HepG2 (cell line): Measurements from ENCODE around the gene NTMT1. TPM values are rescaled to one million over a fixed set of nuclear protein-coding genes. Genes with fewer than 3 reads are reported as not detected.

Experiments used
- ATAC-seq: fragments of 200-7000 bp; cut with Tn5 transposase; 3 replicates; pipeline ENCODE4 v1.9.1; 2020; ENCODE audit warnings: mild to moderate bottlenecking, moderate library complexity
- BruUV-seq: library from RNA; stranded (reverse); fragments of 400-500 nt; replicated peaks from 2 replicates; lab custom pipeline; 2021; lab: Mats Ljungman, UMichigan
- CTCF ChIA-PET: fragments of 300-600 bp; formaldehyde crosslinking; extraction: SDS; loops from one replicate; lab custom pipeline; 2021; ENCODE audit warnings: low total read pairs, inconsistent platforms, low intra/inter-chr PET ratio; lab: Yijun Ruan, JAX
- POLR2A ChIA-PET: fragments of 350-600 bp; sonication (Branson Sonifier 250); formaldehyde crosslinking; loops from one replicate; lab custom pipeline; 2020; ENCODE audit warnings: antibody characterized with exemption, inconsistent platforms; lab: Yijun Ruan, JAX
- DNase-seq: peaks from one replicate; pipeline ENCODE4 v3.0.0-alpha.2; 2015; ENCODE audit warnings: low spot score
- FAIRE-seq: peaks from 3 replicates; lab custom pipeline; 2011; peaks lifted over from hg19 to GRCh38; lab: Jason Lieb, UNC
- H2AFZ ChIP-seq: one replicate; pipeline ENCODE4 v1.6.1; 2011; ENCODE audit warnings: low read length, inconsistent platforms
- H3K27ac ChIP-seq: fragments of 300-600 bp; 3 replicates; pipeline ENCODE4 v1.8.0; 2011; ENCODE audit warnings: mixed run types, mild to moderate bottlenecking, mixed read lengths, low read length, inconsistent platforms; ENCODE audit not compliant: insufficient read depth; ENCODE audit errors: extremely low read length
- H3K27me3 ChIP-seq, 2 experiments: fragments of 200-600 bp in 1 of 2; 2 replicates in 1 of 2; 3 replicates in 1 of 2; pipeline versions ENCODE4 v1.6.0 to v1.8.0; 2011; ENCODE audit warnings: low read length in 2 of 2, mild to moderate bottlenecking in 2 of 2, moderate library complexity in 2 of 2, inconsistent platforms in 1 of 2; ENCODE audit not compliant: insufficient read depth in 2 of 2, control insufficient read depth in 1 of 2
- H3K36me3 ChIP-seq, 2 experiments: fragments of 200-600 bp in 1 of 2; replicated peaks in 1 of 2; 2 replicates in 1 of 2; 3 replicates in 1 of 2; pipeline versions ENCODE4 v1.5.1 to v1.8.0; 2011; ENCODE audit warnings: low read length in 2 of 2, inconsistent platforms in 1 of 2; ENCODE audit not compliant: insufficient read depth in 2 of 2, control insufficient read depth in 1 of 2
- H3K4me1 ChIP-seq: 2 replicates; pipeline ENCODE4 v1.5.1; 2012; ENCODE audit warnings: low read length, inconsistent platforms; ENCODE audit not compliant: insufficient read depth
- H3K4me2 ChIP-seq: 2 replicates; pipeline ENCODE4 v1.6.0; 2011; ENCODE audit warnings: low read depth, low read length, inconsistent platforms
- H3K4me3 ChIP-seq, 3 experiments: fragments of 200-600 bp in 1 of 3; sonication (generic), shearing (Covaris generic) in 1 of 3; replicated peaks in 1 of 3; 2 replicates each; pipeline ENCODE4 v1.5.1; 2011 to 2016; ENCODE audit warnings: low read length in 3 of 3, inconsistent platforms in 2 of 3, low read depth in 2 of 3, mild to moderate bottlenecking in 2 of 3, control low read depth in 1 of 3, mixed read lengths in 1 of 3; ENCODE audit not compliant: insufficient read depth in 1 of 3
- H3K79me2 ChIP-seq: one replicate; pipeline ENCODE4 v1.6.1; 2011; ENCODE audit warnings: low read length, inconsistent platforms; ENCODE audit not compliant: insufficient read depth
- H3K9ac ChIP-seq: 2 replicates; pipeline ENCODE4 v1.6.0; 2011; ENCODE audit warnings: mild to moderate bottlenecking, low read depth, low read length, inconsistent platforms; ENCODE audit not compliant: insufficient read depth
- H3K9me3 ChIP-seq: 2 replicates; pipeline ENCODE4 v1.5.1; 2012; ENCODE audit warnings: mild to moderate bottlenecking, low read length
- H4K20me1 ChIP-seq: 2 replicates; pipeline ENCODE4 v1.6.0; 2011; ENCODE audit warnings: inconsistent platforms, mild to moderate bottlenecking, low read length, moderate library complexity; ENCODE audit not compliant: insufficient read depth
- SOX5 ChIP-seq: IDR thresholded peaks from 2 replicates; pipeline ENCODE4 v1.6.1; 2016; ENCODE audit warnings: borderline replicate concordance
- ZNF589 ChIP-seq: sonication (generic); formaldehyde crosslinking; conservative IDR thresholded peaks from 2 replicates; pipeline ENCODE4 v1.8.0; 2022; ENCODE audit warnings: mild to moderate bottlenecking, moderate library complexity, missing genetic modification reagents
- WGBS: methylation state at CpG from one replicate; pipeline ENCODE4 v1.1.6; 2017; ENCODE audit warnings: low lambda C conversion rate; 5-methylcytosine and 5-hydroxymethylcytosine counted together
- in situ Hi-C: cut with HindIII; loops from 2 replicates; pipeline ENCODE4 v1.10.0; 2017; ENCODE audit warnings: low pct_unique_long_range_greater_than_20kb; ENCODE audit not compliant: extremely low pct_ligation_motif_present
- intact Hi-C: fragments of 100-400 bp; cut with micrococcal nuclease; formaldehyde crosslinking; loops from one replicate; pipeline ENCODE4 v1.10.0; 2022; ENCODE audit not compliant: unreplicated experiment
- polyA plus RNA-seq, 8 experiments: library from polyadenylated mRNA; depleted of rRNA in 3 of 8; stranded (reverse) in 7 of 8; unstranded in 1 of 8; fragments of >200 nt; fragmentation: Illumina TruSeq in 4 of 8; extraction: Trizol in 4 of 8; gene quantifications; 2 replicates each; pipeline versions ENCODE4 v1.2.1 to v1.2.3, GENCODE V29; 2011 to 2016; ENCODE audit warnings: low read depth in 4 of 8, missing spikeins in 1 of 8, mixed read lengths in 1 of 8; ENCODE audit not compliant: insufficient read depth in 1 of 8
- total RNA-seq, 5 experiments: library from RNA; depleted of rRNA; stranded (reverse); fragments of >200 nt; fragmentation: Illumina TruSeq; extraction: Trizol; gene quantifications; 2 replicates each; pipeline ENCODE4 v1.2.3, GENCODE V29; 2016; ENCODE audit warnings: low read depth in 1 of 5
- TF ChIP-seq, protein P1 (sequence below): sonication (generic); formaldehyde crosslinking; IDR thresholded peaks from 2 replicates; pipeline ENCODE4 v1.5.1; 2020; ENCODE audit warnings: mild to moderate bottlenecking, missing genetic modification reagents, borderline replicate concordance

The NTMT1 gene
- total and polyA plus RNA-seq, 2 of the 13 experiments (the other 11 are each of a cell fraction or from before 2014, with no cell fraction given): 49.1 to 53.8 TPM

DNA sequence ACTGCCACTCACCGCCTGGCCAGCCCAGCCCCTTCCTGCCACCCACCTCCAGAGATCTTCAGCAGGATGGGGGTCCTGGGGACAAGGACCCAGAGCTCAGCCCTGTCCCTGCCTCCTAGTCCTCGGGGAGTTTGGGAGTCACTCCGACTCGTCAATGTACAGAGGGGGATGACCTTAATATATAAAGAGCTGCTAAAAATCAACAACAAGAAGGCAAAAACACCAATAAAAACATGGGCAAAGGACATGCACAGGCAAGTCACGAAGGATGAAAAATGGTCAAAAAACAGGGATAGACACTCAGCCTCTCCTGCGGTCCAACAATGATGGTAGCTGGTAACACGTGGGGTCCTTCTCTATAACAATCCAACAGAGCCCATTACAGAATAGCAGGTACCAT, 20.7 kb downstream of the NTMT1 start:
- CTCF ChIA-PET: no interaction called here
- Histone ChIP-seq H3K27me3 (peaks cover 10 to 46% of the 10 kb centered on the region in 2 experiments), H3K4me1 (peaks cover 20% of the 10 kb centered on the region), H3K36me3 (no peaks in the 10 kb centered on the region), H3K4me3 (no peak overlapping the region), H3K79me2 (peaks cover under 1% of the 10 kb centered on the region), H3K9ac (no peak overlapping the region), H3K9me3 (no peaks in the 10 kb centered on the region), H3K4me2 (no peak overlapping the region), H3K27ac (no peak overlapping the region), H4K20me1 (0 out of 2 replicates have a peak, but pooled peaks cover 1% of the 10 kb centered on the region), H2AFZ (no peak overlapping the region)
- in situ Hi-C loops (loop anchor here (10.0 kb wide), 1 partner anchor 138 kb away; no protein-coding TSS in a partner anchor), intact Hi-C loops (no loop called here)
- no TSS peak for BruUV-seq
- TF ChIP-seq ZNF589 (CRISPR knock-in tag) (no peak), SOX5 (CRISPR knock-in tag) (no peak)
- TF ChIP-seq, protein P1, sequence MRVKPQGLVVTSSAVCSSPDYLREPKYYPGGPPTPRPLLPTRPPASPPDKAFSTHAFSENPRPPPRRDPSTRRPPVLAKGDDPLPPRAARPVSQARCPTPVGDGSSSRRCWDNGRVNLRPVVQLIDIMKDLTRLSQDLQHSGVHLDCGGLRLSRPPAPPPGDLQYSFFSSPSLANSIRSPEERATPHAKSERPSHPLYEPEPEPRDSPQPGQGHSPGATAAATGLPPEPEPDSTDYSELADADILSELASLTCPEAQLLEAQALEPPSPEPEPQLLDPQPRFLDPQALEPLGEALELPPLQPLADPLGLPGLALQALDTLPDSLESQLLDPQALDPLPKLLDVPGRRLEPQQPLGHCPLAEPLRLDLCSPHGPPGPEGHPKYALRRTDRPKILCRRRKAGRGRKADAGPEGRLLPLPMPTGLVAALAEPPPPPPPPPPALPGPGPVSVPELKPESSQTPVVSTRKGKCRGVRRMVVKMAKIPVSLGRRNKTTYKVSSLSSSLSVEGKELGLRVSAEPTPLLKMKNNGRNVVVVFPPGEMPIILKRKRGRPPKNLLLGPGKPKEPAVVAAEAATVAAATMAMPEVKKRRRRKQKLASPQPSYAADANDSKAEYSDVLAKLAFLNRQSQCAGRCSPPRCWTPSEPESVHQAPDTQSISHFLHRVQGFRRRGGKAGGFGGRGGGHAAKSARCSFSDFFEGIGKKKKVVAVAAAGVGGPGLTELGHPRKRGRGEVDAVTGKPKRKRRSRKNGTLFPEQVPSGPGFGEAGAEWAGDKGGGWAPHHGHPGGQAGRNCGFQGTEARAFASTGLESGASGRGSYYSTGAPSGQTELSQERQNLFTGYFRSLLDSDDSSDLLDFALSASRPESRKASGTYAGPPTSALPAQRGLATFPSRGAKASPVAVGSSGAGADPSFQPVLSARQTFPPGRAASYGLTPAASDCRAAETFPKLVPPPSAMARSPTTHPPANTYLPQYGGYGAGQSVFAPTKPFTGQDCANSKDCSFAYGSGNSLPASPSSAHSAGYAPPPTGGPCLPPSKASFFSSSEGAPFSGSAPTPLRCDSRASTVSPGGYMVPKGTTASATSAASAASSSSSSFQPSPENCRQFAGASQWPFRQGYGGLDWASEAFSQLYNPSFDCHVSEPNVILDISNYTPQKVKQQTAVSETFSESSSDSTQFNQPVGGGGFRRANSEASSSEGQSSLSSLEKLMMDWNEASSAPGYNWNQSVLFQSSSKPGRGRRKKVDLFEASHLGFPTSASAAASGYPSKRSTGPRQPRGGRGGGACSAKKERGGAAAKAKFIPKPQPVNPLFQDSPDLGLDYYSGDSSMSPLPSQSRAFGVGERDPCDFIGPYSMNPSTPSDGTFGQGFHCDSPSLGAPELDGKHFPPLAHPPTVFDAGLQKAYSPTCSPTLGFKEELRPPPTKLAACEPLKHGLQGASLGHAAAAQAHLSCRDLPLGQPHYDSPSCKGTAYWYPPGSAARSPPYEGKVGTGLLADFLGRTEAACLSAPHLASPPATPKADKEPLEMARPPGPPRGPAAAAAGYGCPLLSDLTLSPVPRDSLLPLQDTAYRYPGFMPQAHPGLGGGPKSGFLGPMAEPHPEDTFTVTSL: no peak
- DNase-seq: no peak
- ATAC-seq: no peak
- WGBS: 45% methylated on average over 7 of the region's 7 CpGs
- POLR2A ChIA-PET: no interaction called here
- FAIRE-seq: no peak
